HCT116 (cell line): ENCODE results near the gene CDH24. TPM values are rescaled to one million over a fixed set of nuclear protein-coding genes. Genes with fewer than 3 reads are reported as not detected.

ENCODE experiments used
- ATAC-seq: fragments of 200-7000 bp; cut with Tn5 transposase; 2 replicates; pipeline ENCODE4 v1.9.1; 2020; ENCODE audit warnings: mild to moderate bottlenecking, moderate library complexity
- BruUV-seq: library from RNA; stranded (reverse); fragments of 400-500 nt; replicated peaks from 2 replicates; lab custom pipeline; 2021; lab: Mats Ljungman, UMichigan
- CTCF ChIA-PET: fragments of 300-600 bp; sonication (Branson Sonifier 250); formaldehyde crosslinking; loops from one replicate; lab custom pipeline; 2021; ENCODE audit warnings: antibody characterized with exemption; lab: Charles Lee
- POLR2A ChIA-PET: fragments of 300-600, 350-600 bp; sonication (Branson Sonifier 250); formaldehyde crosslinking; loops from one replicate; lab custom pipeline; 2021; ENCODE audit warnings: antibody characterized with exemption; lab: Charles Lee
- RAD21 ChIA-PET, 2 experiments: fragments of 300-600 bp; sonication (Branson Sonifier 250); formaldehyde crosslinking; loops; one replicate each; lab custom pipeline; 2023; ENCODE audit warnings: low total read pairs in 2 of 2; ENCODE audit not compliant: uncharacterized antibody in 2 of 2, unreplicated experiment in 2 of 2, low non-redundant PET in 1 of 2; lab: Charles Lee
- DNase-seq: peaks from one replicate; pipeline ENCODE4 v3.0.0-alpha.2; 2010; ENCODE audit warnings: low read depth, low spot score
- H2AFZ ChIP-seq: fragments of 200-600 bp; shearing (Covaris generic), sonication (generic); 2 replicates; pipeline ENCODE4 v1.6.1; 2017; ENCODE audit warnings: low read depth, mixed run types, mixed read lengths, antibody characterized with exemption, low read length; ENCODE audit not compliant: poor library complexity, severe bottlenecking
- H3K27ac ChIP-seq: 2 replicates; pipeline ENCODE4 v1.5.1; 2012; ENCODE audit warnings: low read depth, low read length
- H3K27me3 ChIP-seq: fragments of 200-600 bp; sonication (generic); 2 replicates; pipeline ENCODE4 v1.6.1; 2016; ENCODE audit warnings: mixed run types, low read length, mixed read lengths; ENCODE audit not compliant: insufficient read depth
- H3K36me3 ChIP-seq, 2 experiments: fragments of 200-500 bp in 1 of 2; fragments of 200-600 bp in 1 of 2; sonication (Bioruptor generic) in 1 of 2; sonication (generic) in 1 of 2; 2 replicates each; pipeline versions ENCODE4 v1.5.1 to v1.6.1; 2014 to 2016; ENCODE audit warnings: low read length in 2 of 2, inconsistent platforms in 1 of 2, mixed read lengths in 1 of 2, mixed run types in 1 of 2; ENCODE audit not compliant: insufficient read depth in 2 of 2, control insufficient read depth in 1 of 2
- H3K4me1 ChIP-seq, 2 experiments: fragments of 200-600 bp in 1 of 2; sonication (generic) in 1 of 2; 2 replicates each; pipeline versions ENCODE4 v1.5.1 to v1.6.1; 2012 to 2017; ENCODE audit warnings: low read length in 2 of 2, inconsistent platforms in 1 of 2, mild to moderate bottlenecking in 1 of 2, mixed read lengths in 1 of 2, mixed run types in 1 of 2, moderate library complexity in 1 of 2; ENCODE audit not compliant: insufficient read depth in 2 of 2, control insufficient read depth in 1 of 2
- H3K4me2 ChIP-seq: fragments of 200-600 bp; sonication (generic); 2 replicates; pipeline ENCODE4 v1.6.1; 2017; ENCODE audit warnings: mixed run types, low read length, mixed read lengths
- H3K4me3 ChIP-seq, 2 experiments: fragments of 200-600 bp in 1 of 2; sonication (generic) in 1 of 2; replicated peaks in 1 of 2; 2 replicates each; pipeline ENCODE4 v1.5.1; 2011 to 2016; ENCODE audit warnings: low read length in 2 of 2, control low read depth in 1 of 2, low read depth in 1 of 2, mild to moderate bottlenecking in 1 of 2, mixed read lengths in 1 of 2, mixed run types in 1 of 2
- H3K79me2 ChIP-seq: fragments of 200-600 bp; sonication (generic); 2 replicates; pipeline ENCODE4 v1.6.1; 2017; ENCODE audit warnings: mild to moderate bottlenecking, mixed run types, low read length, moderate library complexity, mixed read lengths; ENCODE audit not compliant: insufficient read depth
- H3K9ac ChIP-seq: fragments of 200-600 bp; sonication (generic); 2 replicates; pipeline ENCODE4 v1.6.1; 2016; ENCODE audit warnings: low read length, mixed read lengths
- H3K9me2 ChIP-seq: fragments of 200-600 bp; sonication (generic), shearing (Covaris generic); 2 replicates; pipeline ENCODE4 v1.6.1; 2017; ENCODE audit warnings: mixed run types, mild to moderate bottlenecking, moderate library complexity; ENCODE audit not compliant: insufficient read depth
- H3K9me3 ChIP-seq, 2 experiments: fragments of 200-500 bp in 1 of 2; fragments of 200-600 bp in 1 of 2; sonication (Bioruptor generic) in 1 of 2; sonication (generic) in 1 of 2; 2 replicates each; pipeline ENCODE4 v1.6.1; 2014 to 2017; ENCODE audit warnings: low read length in 2 of 2, mixed read lengths in 2 of 2, inconsistent platforms in 1 of 2, low read depth in 1 of 2, mild to moderate bottlenecking in 1 of 2, mixed run types in 1 of 2, moderate library complexity in 1 of 2; ENCODE audit not compliant: control insufficient read depth in 1 of 2, insufficient read depth in 1 of 2
- H4K20me1 ChIP-seq: fragments of 200-600 bp; sonication (generic), shearing (Covaris generic); 2 replicates; pipeline ENCODE4 v1.6.1; 2017; ENCODE audit warnings: mixed run types, mild to moderate bottlenecking, moderate library complexity; ENCODE audit not compliant: insufficient read depth
- ATF3 ChIP-seq: IDR thresholded peaks from 2 replicates; pipeline ENCODE4 v1.6.1; 2012
- CBX3 ChIP-seq: IDR thresholded peaks from 2 replicates; pipeline ENCODE4 v1.6.1; 2012; ENCODE audit warnings: low read depth
- CEBPB ChIP-seq: IDR thresholded peaks from 2 replicates; pipeline ENCODE4 v1.6.1; 2012; ENCODE audit warnings: low read depth
- EZH2 ChIP-seq: fragments of 200-600 bp; sonication (generic); IDR thresholded peaks from 2 replicates; pipeline ENCODE4 v1.6.1; 2017; ENCODE audit warnings: antibody characterized with exemption, mixed run types
- SIN3A ChIP-seq: IDR thresholded peaks from 2 replicates; pipeline ENCODE4 v1.6.1; 2012; ENCODE audit warnings: low read depth
- ZBTB33 ChIP-seq: IDR thresholded peaks from 2 replicates; pipeline ENCODE4 v1.6.1; 2011; ENCODE audit warnings: mild to moderate bottlenecking, low read length, moderate library complexity; ENCODE audit not compliant: insufficient replicate concordance; ENCODE audit errors: extremely low read depth
- ZNF274 ChIP-seq: fragments of 200-500 bp; sonication (Bioruptor generic); IDR thresholded peaks from 2 replicates; pipeline ENCODE4 v1.6.1; 2014; ENCODE audit warnings: mild to moderate bottlenecking, low read depth, low read length, inconsistent platforms
- intact Hi-C: fragments of 100-400 bp; cut with micrococcal nuclease; formaldehyde crosslinking; loops from 2 replicates; pipeline ENCODE4 v1.10.0; 2022
- total RNA-seq: library from RNA; stranded (reverse); gene quantifications from one replicate; pipeline ENCODE4 v1.2.1, GENCODE V29; 2021; ENCODE audit not compliant: unreplicated experiment
- TF ChIP-seq, protein P1 (sequence below): IDR thresholded peaks from 2 replicates; pipeline ENCODE4 v1.6.1; 2012
- TF ChIP-seq, protein P2 (sequence below): IDR thresholded peaks from 2 replicates; pipeline ENCODE4 v1.6.1; 2012; ENCODE audit warnings: low read depth

CDH24 gene
- total RNA-seq, 1 experiment from 2014 or later, result 19.3 TPM

GRCh38 chr14:23079716-23080115 lies 22.4 kb upstream of the CDH24 start:
- ChIA-PET POLR2A (no interaction called here), CTCF (interaction anchor here (3.5 to 3.6 kb wide), 2 partner anchors 8 to 11 kb away, joined by 12 to 51 read pairs; no protein-coding TSS in a partner anchor), RAD21 (no interaction called here)
- no peak for ATAC-seq
- peaks cover 63 to 69% of the 10 kb centered on the region in 2 experiments for H3K36me3 ChIP-seq
- TF ChIP-seq CBX3 (no peak), ZBTB33 (no peak), EZH2 (no peak), SIN3A (no peak), CEBPB (no peak), ATF3 (no peak), ZNF274 (no peak)
- TF ChIP-seq, protein P1, sequence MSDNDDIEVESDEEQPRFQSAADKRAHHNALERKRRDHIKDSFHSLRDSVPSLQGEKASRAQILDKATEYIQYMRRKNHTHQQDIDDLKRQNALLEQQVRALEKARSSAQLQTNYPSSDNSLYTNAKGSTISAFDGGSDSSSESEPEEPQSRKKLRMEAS, result no peak
- TF ChIP-seq, protein P2, sequence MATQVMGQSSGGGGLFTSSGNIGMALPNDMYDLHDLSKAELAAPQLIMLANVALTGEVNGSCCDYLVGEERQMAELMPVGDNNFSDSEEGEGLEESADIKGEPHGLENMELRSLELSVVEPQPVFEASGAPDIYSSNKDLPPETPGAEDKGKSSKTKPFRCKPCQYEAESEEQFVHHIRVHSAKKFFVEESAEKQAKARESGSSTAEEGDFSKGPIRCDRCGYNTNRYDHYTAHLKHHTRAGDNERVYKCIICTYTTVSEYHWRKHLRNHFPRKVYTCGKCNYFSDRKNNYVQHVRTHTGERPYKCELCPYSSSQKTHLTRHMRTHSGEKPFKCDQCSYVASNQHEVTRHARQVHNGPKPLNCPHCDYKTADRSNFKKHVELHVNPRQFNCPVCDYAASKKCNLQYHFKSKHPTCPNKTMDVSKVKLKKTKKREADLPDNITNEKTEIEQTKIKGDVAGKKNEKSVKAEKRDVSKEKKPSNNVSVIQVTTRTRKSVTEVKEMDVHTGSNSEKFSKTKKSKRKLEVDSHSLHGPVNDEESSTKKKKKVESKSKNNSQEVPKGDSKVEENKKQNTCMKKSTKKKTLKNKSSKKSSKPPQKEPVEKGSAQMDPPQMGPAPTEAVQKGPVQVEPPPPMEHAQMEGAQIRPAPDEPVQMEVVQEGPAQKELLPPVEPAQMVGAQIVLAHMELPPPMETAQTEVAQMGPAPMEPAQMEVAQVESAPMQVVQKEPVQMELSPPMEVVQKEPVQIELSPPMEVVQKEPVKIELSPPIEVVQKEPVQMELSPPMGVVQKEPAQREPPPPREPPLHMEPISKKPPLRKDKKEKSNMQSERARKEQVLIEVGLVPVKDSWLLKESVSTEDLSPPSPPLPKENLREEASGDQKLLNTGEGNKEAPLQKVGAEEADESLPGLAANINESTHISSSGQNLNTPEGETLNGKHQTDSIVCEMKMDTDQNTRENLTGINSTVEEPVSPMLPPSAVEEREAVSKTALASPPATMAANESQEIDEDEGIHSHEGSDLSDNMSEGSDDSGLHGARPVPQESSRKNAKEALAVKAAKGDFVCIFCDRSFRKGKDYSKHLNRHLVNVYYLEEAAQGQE, result no peak
- H3K27ac ChIP-seq, result 0 out of 2 replicates have a peak overlapping the region, but pooled peaks have one; percentile 5
- no peak overlapping the region for H2AFZ ChIP-seq
- no peaks in the 10 kb centered on the region for H3K9me3 ChIP-seq
- no TSS peak for BruUV-seq
- H3K9me2 ChIP-seq, result no peaks in the 10 kb centered on the region
- H3K4me3 ChIP-seq, result no peak overlapping the region
- DNase-seq, result no peak
- peak overlapping the region; percentile 45 for H3K4me2 ChIP-seq
- H3K27me3 ChIP-seq, result no peaks in the 10 kb centered on the region
- intact Hi-C loops, result no loop called here
- H3K4me1 ChIP-seq, result peaks cover 13 to 42% of the 10 kb centered on the region in 2 experiments
- H3K79me2 ChIP-seq, result peaks cover 24% of the 10 kb centered on the region
- no peaks in the 10 kb centered on the region for H4K20me1 ChIP-seq
- H3K9ac ChIP-seq, result no peak overlapping the region
